Activated CD8-positive, alpha-beta memory T cell treated with anti-CD3 and anti-CD28 coated beads for 36 hours (primary cell): ENCODE measurements around the gene BRD8. TPM values are rescaled to one million over a fixed set of nuclear protein-coding genes. Genes with fewer than 3 reads are reported as not detected.

Source experiments
- total RNA-seq, 2 experiments: library from RNA; stranded (reverse); gene quantifications; one replicate each; pipeline ENCODE4 v1.2.3, GENCODE V29; 2021

BRD8 gene
- total RNA-seq, 2 experiments from 2014 or later: 56.4 to 56.8 TPM

Other genes with a start within 250 kb of the BRD8 start
- gene FAM13B, start 145.6 kb downstream of the BRD8 start, total RNA-seq: 10 to 100 TPM; 17.1 to 20.8 TPM
- not detected for gene WNT8A, start 94.6 kb downstream of the BRD8 start, total RNA-seq
- not detected for gene NME5, start 39.2 kb downstream of the BRD8 start, total RNA-seq
- gene KIF20A, start 482 bp upstream of the BRD8 start, total RNA-seq: 10 to 100 TPM; 35.8 to 37.5 TPM
- 10 to 100 TPM; 48.0 to 50.0 TPM for gene CDC23, start 34.7 kb upstream of the BRD8 start, total RNA-seq
- under 1 TPM in 1 of 2 experiments, not detected in 1; 0.10 TPM for gene GFRA3, start 96.0 kb upstream of the BRD8 start, total RNA-seq
- gene CDC25C, start 153.2 kb upstream of the BRD8 start, total RNA-seq: 1 to 10 TPM; 6.1 to 6.2 TPM
- gene FAM53C, start 159.6 kb upstream of the BRD8 start, total RNA-seq: 10 to 100 TPM; 29.7 to 31.7 TPM
- 10 to 100 TPM; 38.8 to 39.4 TPM for gene KDM3B, start 174.1 kb upstream of the BRD8 start, total RNA-seq